Urinary bladder (tissue), 4 donors: ENCODE results near the gene COX11. TPM values are rescaled to one million over a fixed set of nuclear protein-coding genes. Genes with fewer than 3 reads are reported as not detected.

Experiments used
- DNase-seq: peaks from one replicate; pipeline ENCODE4 v3.0.0-alpha.2; 2015; ENCODE audit errors: extremely low spot score
- H3K27ac ChIP-seq: one replicate; pipeline ENCODE4 v1.5.1; 2013; ENCODE audit warnings: low read depth, mild to moderate bottlenecking, moderate library complexity
- H3K36me3 ChIP-seq: one replicate; pipeline ENCODE4 v1.6.1; 2013; ENCODE audit warnings: mild to moderate bottlenecking, moderate library complexity; ENCODE audit not compliant: insufficient read depth
- H3K4me1 ChIP-seq: one replicate; pipeline ENCODE4 v1.6.1; 2013; ENCODE audit warnings: mild to moderate bottlenecking, moderate library complexity; ENCODE audit not compliant: insufficient read depth
- H3K4me3 ChIP-seq: one replicate; pipeline ENCODE4 v1.5.1; 2013; ENCODE audit warnings: low read depth, low read length
- WGBS: extraction: QIAGEN DNeasy Blood & Tissue Kit; methylation state at CpG from one replicate; pipeline ENCODE4 v1.1.7; 2013; 5-methylcytosine and 5-hydroxymethylcytosine counted together
- polyA plus RNA-seq: library from polyadenylated mRNA; stranded (reverse); fragments of 200-250 nt; gene quantifications from one replicate; pipeline ENCODE4 v1.2.3, GENCODE V29; 2013
- total RNA-seq: library from RNA; depleted of rRNA; stranded (reverse); fragments of >200 nt; gene quantifications from one replicate; pipeline ENCODE4 v1.2.3, GENCODE V29; 2014
- donor health status: healthy with polysubstance abuse.
- donor health status: healthy.

COX11 gene
- total and polyA plus RNA-seq, 2 donors: 62.1 to 70.1 TPM

- Histone ChIP-seq H3K36me3 (no peaks in the 10 kb centered on the region), H3K27ac (no peak overlapping the region), H3K4me3 (no peak overlapping the region), H3K4me1 (no peaks in the 10 kb centered on the region)
- DNase-seq: no peak
- WGBS: 96% methylated on average over 3 of the region's 3 CpGs
These were observed 7.9 kb upstream of the COX11 start for GRCh38 chr17:54976316-54976715.

- Histone ChIP-seq H3K4me3 (no peak overlapping the region), H3K4me1 (no peaks in the 10 kb centered on the region), H3K27ac (no peak overlapping the region), H3K36me3 (no peaks in the 10 kb centered on the region)
- WGBS: 77% methylated on average over 3 of the region's 3 CpGs
- no peak for DNase-seq
These were observed 6.3 kb upstream of the COX11 start for GRCh38 chr17:54974759-54975158.

GRCh38 chr17:54972406-54973138, 4.1 kb upstream of the COX11 start:
- H3K27ac ChIP-seq: no peak overlapping the region
- H3K36me3 ChIP-seq: no peaks in the 10 kb centered on the region
- no peak for DNase-seq
- 87% methylated on average over 3 of the region's 3 CpGs for WGBS
- H3K4me3 ChIP-seq: no peak overlapping the region
- H3K4me1 ChIP-seq: no peaks in the 10 kb centered on the region

GRCh38 chr17:54971901-54972300, 3.4 kb upstream of the COX11 start:
- no peak overlapping the region for H3K27ac ChIP-seq
- no peak overlapping the region for H3K4me3 ChIP-seq
- no peak for DNase-seq
- H3K36me3 ChIP-seq: no peaks in the 10 kb centered on the region
- no peaks in the 10 kb centered on the region for H3K4me1 ChIP-seq
- 78% methylated on average over 3 of the region's 3 CpGs for WGBS

GRCh38 chr17:54971147-54971546, 2.7 kb upstream of the COX11 start:
- H3K27ac ChIP-seq: no peak overlapping the region
- H3K36me3 ChIP-seq: no peaks in the 10 kb centered on the region
- DNase-seq: no peak

GRCh38 chr17:54969658-54970572, 1.5 kb upstream of the COX11 start:
- Histone ChIP-seq H3K27ac (no peak overlapping the region), H3K4me1 (no peaks in the 10 kb centered on the region), H3K4me3 (no peak overlapping the region), H3K36me3 (no peaks in the 10 kb centered on the region)
- DNase-seq: no peak
- 50% methylated on average over 7 of the region's 7 CpGs for WGBS

More at GRCh38 chr17:54971147-54971546, 2.7 kb upstream of the COX11 start:
- Histone ChIP-seq H3K4me1 (no peaks in the 10 kb centered on the region), H3K4me3 (no peak overlapping the region)

GRCh38 chr17:54968988-54969332, 506 bp upstream of the COX11 start:
- H3K27ac ChIP-seq: peak overlapping the region; percentile 77
- under 1% methylated on average over 13 of the region's 13 CpGs for WGBS
- H3K4me3 ChIP-seq: peak overlapping the region; percentile 87
- no peaks in the 10 kb centered on the region for H3K36me3 ChIP-seq
- H3K4me1 ChIP-seq: no peaks in the 10 kb centered on the region
- peak; percentile 7 for DNase-seq

- H3K27ac ChIP-seq: no peak overlapping the region
- H3K36me3 ChIP-seq: no peaks in the 10 kb centered on the region
- H3K4me3 ChIP-seq: peak overlapping the region; percentile 87
- no peak for DNase-seq
- 1% methylated on average over 21 of the region's 21 CpGs for WGBS
- H3K4me1 ChIP-seq: no peaks in the 10 kb centered on the region
These were observed 713 bp downstream of the COX11 start for GRCh38 chr17:54967621-54968261.

GRCh38 chr17:54956791-54957190, 11.7 kb downstream of the COX11 start:
- H3K36me3 ChIP-seq: peaks cover 7% of the 10 kb centered on the region
- DNase-seq: no peak
- H3K27ac ChIP-seq: no peak overlapping the region
- WGBS: 29% methylated on average over 3 of the region's 3 CpGs
- no peak overlapping the region for H3K4me3 ChIP-seq
- no peaks in the 10 kb centered on the region for H3K4me1 ChIP-seq

GRCh38 chr17:54951286-54951685, 17.2 kb downstream of the COX11 start:
- Histone ChIP-seq H3K27ac (no peak overlapping the region), H3K36me3 (peaks cover 2% of the 10 kb centered on the region), H3K4me1 (no peaks in the 10 kb centered on the region), H3K4me3 (no peak overlapping the region)
- 88% methylated on average over 4 of the region's 4 CpGs for WGBS
- no peak for DNase-seq

- Histone ChIP-seq H3K36me3 (peaks cover 2% of the 10 kb centered on the region), H3K27ac (no peak overlapping the region)
- WGBS: 78% methylated on average over 2 of the region's 2 CpGs
These were observed 18.3 kb downstream of the COX11 start for GRCh38 chr17:54950116-54950515.

GRCh38 chr17:54948380-54948779, 20.1 kb downstream of the COX11 start:
- no peaks in the 10 kb centered on the region for H3K4me1 ChIP-seq
- no peak overlapping the region for H3K4me3 ChIP-seq
- H3K27ac ChIP-seq: no peak overlapping the region
- no peak for DNase-seq
- WGBS: 78% methylated on average over 5 of the region's 5 CpGs
- peaks cover 1% of the 10 kb centered on the region for H3K36me3 ChIP-seq

More at GRCh38 chr17:54950116-54950515, 18.3 kb downstream of the COX11 start:
- Histone ChIP-seq H3K4me1 (no peaks in the 10 kb centered on the region), H3K4me3 (no peak overlapping the region)
- DNase-seq: no peak

- Histone ChIP-seq H3K4me3 (no peak overlapping the region), H3K27ac (no peak overlapping the region), H3K4me1 (no peaks in the 10 kb centered on the region), H3K36me3 (no peaks in the 10 kb centered on the region)
- DNase-seq: no peak
- 97% methylated on average over 2 of the region's 2 CpGs for WGBS
These were observed 21.1 kb downstream of the COX11 start for GRCh38 chr17:54947396-54947795.
